Psoas muscle (tissue), 8 donors: ENCODE measurements around the gene CYP24A1. TPM values are rescaled to one million over a fixed set of nuclear protein-coding genes. Genes with fewer than 3 reads are reported as not detected.

Experiments
- ATAC-seq, 4 donors: fragments of 200-7000 bp; cut with Tn5 transposase; one replicate each; pipeline ENCODE4 v1.9.1; 2020; ENCODE audit warnings: moderate library complexity in 3 of 4, mild to moderate bottlenecking in 2 of 4
- DNase-seq, 2 donors: peaks; one replicate each; pipeline ENCODE4 v3.0.0-alpha.2; 2020
- H3K27ac ChIP-seq: fragments of 200-600 bp; one replicate; pipeline ENCODE4 v1.8.0; 2022
- H3K27me3 ChIP-seq, 3 donors: fragments of 200-600 bp in 1 of 3; one replicate each; pipeline versions ENCODE4 v1.6.1 to v1.8.0; 2013 to 2022; ENCODE audit warnings: low read length in 2 of 3, mild to moderate bottlenecking in 2 of 3, moderate library complexity in 1 of 3; ENCODE audit not compliant: insufficient read depth in 3 of 3
- H3K36me3 ChIP-seq, 2 donors: fragments of 200-600 bp in 1 of 2; one replicate each; pipeline versions ENCODE4 v1.6.1 to v1.8.0; 2013 to 2022; ENCODE audit warnings: low read depth in 1 of 2, mild to moderate bottlenecking in 1 of 2, moderate library complexity in 1 of 2; ENCODE audit not compliant: insufficient read depth in 1 of 2
- H3K4me1 ChIP-seq: fragments of 200-600 bp; one replicate; pipeline ENCODE4 v1.8.0; 2022
- H3K4me3 ChIP-seq: fragments of 200-600 bp; one replicate; pipeline ENCODE4 v1.8.0; 2022; ENCODE audit warnings: mild to moderate bottlenecking
- H3K9me3 ChIP-seq: fragments of 200-600 bp; one replicate; pipeline ENCODE4 v1.8.0; 2022
- WGBS, 3 donors: extraction: QIAGEN DNeasy Blood & Tissue Kit; methylation state at CpG; one replicate each; pipeline versions ENCODE4 v1.1.6 to v1.1.7; 2013; 5-methylcytosine and 5-hydroxymethylcytosine counted together
- intact Hi-C, 2 donors: fragments of 100-400 bp; cut with DNase I; formaldehyde crosslinking; loops; one replicate each; pipeline versions ENCODE4 v1.11.0 to v1.14.2; 2022
- long read RNA-seq, 2 donors: library from polyadenylated mRNA; unstranded; transcript quantifications; one replicate each; pipeline ENCODE4 v2.0.0, GENCODE V29; 2021
- polyA plus RNA-seq, 3 donors: library from polyadenylated mRNA; stranded (reverse); fragments of 200-250 nt; gene quantifications; one replicate each; pipeline ENCODE4 v1.2.3, GENCODE V29; 2013
- total RNA-seq, 4 donors: library from RNA; stranded (reverse); fragmentation: NEBNext Ultra II Directional in 2 of 4; extraction: Animal tissue kit (Norgen Biotek cat#: 25700) in 2 of 4; gene quantifications; one replicate each; pipeline versions ENCODE4 v1.2.1 to v1.2.4, GENCODE V29; 2021 to 2023
- TF ChIP-seq, protein P1 (sequence below): fragments of 200-600 bp; IDR thresholded peaks from one replicate; pipeline ENCODE4 v1.8.0; 2022; ENCODE audit warnings: antibody characterized with exemption
- donor health status: healthy with polysubstance abuse.
- donor health status: DM: no; HTN: no; CAD: no; lungs with moderate emphysema.
- donor health status: Bipolar disorder and iron deficiency.
- donor health status: healthy.
- donor health status: DM: yes; HTN: yes; CAD: no.
- donor health status: DM: no; HTN: no; CAD: no.
- donor health status: DM: no; HTN: no; CAD: no.
- donor health status: DM: yes; HTN: yes; CAD: no.

The CYP24A1 gene
- total RNA-seq: not detected
- polyA plus RNA-seq: under 1 TPM in 1 of 3 donors, not detected in 2; 0.03 TPM
- long read RNA-seq, donor 1: 0 reads
- long read RNA-seq, donor 2: 0 reads

DNA sequence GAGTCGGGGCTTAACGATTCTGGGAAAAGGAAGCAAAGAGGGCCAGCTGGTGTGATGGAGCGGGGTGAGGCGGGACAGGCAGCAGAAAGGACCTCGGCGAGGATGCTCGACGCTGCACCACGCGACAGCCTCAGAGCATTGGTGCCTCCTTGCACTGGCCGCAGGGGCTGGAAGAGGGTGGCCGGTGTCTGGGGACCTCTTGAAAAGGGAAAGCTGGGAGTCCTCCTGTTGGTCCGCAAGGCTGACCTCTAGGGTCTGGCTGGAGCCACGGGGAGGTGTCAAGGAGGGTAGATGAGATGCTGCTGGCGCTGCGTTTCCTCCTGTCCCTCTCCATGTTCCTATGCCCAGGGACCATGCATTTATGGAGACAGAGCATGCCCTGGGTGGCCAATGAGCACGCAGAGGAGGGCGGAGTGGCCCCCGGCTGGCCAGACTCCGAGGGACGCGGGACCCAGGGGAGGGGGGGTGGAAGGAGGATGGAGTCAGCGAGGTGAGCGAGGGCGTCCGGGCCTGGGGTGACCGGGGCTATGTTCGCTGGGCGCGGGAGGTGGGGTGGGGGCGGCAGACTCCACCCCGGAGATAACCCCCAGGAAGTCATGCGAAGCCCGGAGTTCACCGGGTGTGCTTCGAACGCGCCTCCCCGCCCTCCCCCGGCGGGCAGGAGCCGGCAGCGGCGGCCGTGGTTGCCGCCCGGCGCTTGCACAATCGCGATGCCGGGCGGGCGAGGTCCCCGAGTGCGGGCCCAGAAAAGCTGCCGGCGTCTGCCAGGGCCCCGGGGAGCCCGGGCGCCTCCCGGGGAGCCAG, at the start of gene CYP24A1:
CYP24A1 (minus strand) TSS at position 334 of the 804 bp plus-strand sequence. CDS start 407 bp downstream, outside the sequence.
- H3K27ac ChIP-seq: no peak within 1 kb of the TSS
- H3K36me3 ChIP-seq: no peaks in the 10 kb centered on the region
- ATAC-seq (no peak), DNase-seq (no peak)
- no peaks in the 10 kb centered on the region for H3K9me3 ChIP-seq
- 1 to 2% (median 1%) methylated on average over 46 to 61 of the region's 61 CpGs for WGBS, 3 donors
- H3K4me3 ChIP-seq: peak within 1 kb of the TSS; percentile 22
- H3K27me3 ChIP-seq: peaks cover 0 to 84% (median 15%) of the 10 kb centered on the region in 3 donors
- intact Hi-C loops: no loop called here
- TF ChIP-seq, protein P1, sequence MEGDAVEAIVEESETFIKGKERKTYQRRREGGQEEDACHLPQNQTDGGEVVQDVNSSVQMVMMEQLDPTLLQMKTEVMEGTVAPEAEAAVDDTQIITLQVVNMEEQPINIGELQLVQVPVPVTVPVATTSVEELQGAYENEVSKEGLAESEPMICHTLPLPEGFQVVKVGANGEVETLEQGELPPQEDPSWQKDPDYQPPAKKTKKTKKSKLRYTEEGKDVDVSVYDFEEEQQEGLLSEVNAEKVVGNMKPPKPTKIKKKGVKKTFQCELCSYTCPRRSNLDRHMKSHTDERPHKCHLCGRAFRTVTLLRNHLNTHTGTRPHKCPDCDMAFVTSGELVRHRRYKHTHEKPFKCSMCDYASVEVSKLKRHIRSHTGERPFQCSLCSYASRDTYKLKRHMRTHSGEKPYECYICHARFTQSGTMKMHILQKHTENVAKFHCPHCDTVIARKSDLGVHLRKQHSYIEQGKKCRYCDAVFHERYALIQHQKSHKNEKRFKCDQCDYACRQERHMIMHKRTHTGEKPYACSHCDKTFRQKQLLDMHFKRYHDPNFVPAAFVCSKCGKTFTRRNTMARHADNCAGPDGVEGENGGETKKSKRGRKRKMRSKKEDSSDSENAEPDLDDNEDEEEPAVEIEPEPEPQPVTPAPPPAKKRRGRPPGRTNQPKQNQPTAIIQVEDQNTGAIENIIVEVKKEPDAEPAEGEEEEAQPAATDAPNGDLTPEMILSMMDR: no peak
- no peaks in the 10 kb centered on the region for H3K4me1 ChIP-seq

GRCh38 chr20:54223285-54223684, 49.5 kb upstream of the CYP24A1 start:
- H3K27me3 ChIP-seq: no peaks in the 10 kb centered on the region
- H3K9me3 ChIP-seq: no peaks in the 10 kb centered on the region
- DNase-seq (no peak), ATAC-seq (no peak)
- H3K4me1 ChIP-seq: peaks cover 15% of the 10 kb centered on the region
- WGBS, 3 donors: 84 to 93% (median 85%) methylated on average over 5 of the region's 5 CpGs
- no peak overlapping the region for H3K4me3 ChIP-seq
- H3K27ac ChIP-seq: no peak overlapping the region
- H3K36me3 ChIP-seq: peaks cover 0 to 11% of the 10 kb centered on the region in 2 donors
- intact Hi-C loops: loop anchor here (5.0 to 10.0 kb wide), 2 partner anchors 252 to 424 kb away; partner anchors contain the start of gene DOK5 (in 1 of the 2)
- TF ChIP-seq, protein P1: no peak

GRCh38 chr20:54221996-54222890, 48.5 kb upstream of the CYP24A1 start:
- intact Hi-C loops: loop anchor here (2.0 to 10.0 kb wide), 3 partner anchors 253 to 425 kb away; partner anchors contain the start of gene DOK5 (in 1 of the 2)
- 40 to 49% (median 40%) methylated on average over 17 of the region's 17 CpGs for WGBS, 3 donors
- TF ChIP-seq, protein P1: no peak
- peaks cover 17% of the 10 kb centered on the region for H3K4me1 ChIP-seq
- no peaks in the 10 kb centered on the region for H3K27me3 ChIP-seq
- H3K4me3 ChIP-seq: no peak overlapping the region
- H3K9me3 ChIP-seq: no peaks in the 10 kb centered on the region
- H3K36me3 ChIP-seq: peaks cover 2 to 20% of the 10 kb centered on the region in 2 donors
- DNase-seq (no peak), ATAC-seq (peak; percentile 59 to 77 (median 70))
- H3K27ac ChIP-seq: no peak overlapping the region

DNA sequence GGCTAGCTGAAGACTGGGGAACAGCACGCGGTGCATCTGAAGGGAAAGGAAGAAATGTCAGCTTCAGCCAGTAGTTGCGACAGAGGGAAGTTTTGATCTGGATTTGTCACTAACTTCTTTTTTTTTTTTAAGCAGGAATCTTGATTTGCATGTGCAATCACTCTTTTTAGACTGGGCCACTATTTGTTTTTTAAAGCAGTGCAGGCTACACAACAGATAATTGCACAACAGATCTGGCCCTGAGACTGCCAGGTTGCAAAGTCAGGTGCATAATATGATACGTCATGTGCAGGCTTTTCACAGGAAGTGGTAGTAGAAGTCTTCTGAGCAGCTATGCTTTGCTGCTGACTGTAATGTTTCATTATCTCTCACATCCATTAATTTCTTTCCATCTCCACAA, 47.6 kb upstream of the CYP24A1 start:
- 73 to 82% (median 78%) methylated on average over 4 of the region's 4 CpGs for WGBS, 3 donors
- peak; percentile 70 to 78 (median 74) for ATAC-seq
- no peaks in the 10 kb centered on the region for H3K9me3 ChIP-seq
- H3K4me1 ChIP-seq: peaks cover 17% of the 10 kb centered on the region
- no peaks in the 10 kb centered on the region for H3K27me3 ChIP-seq
- intact Hi-C loops: loop anchor here (2.0 to 10.0 kb wide), 3 partner anchors 253 to 426 kb away; partner anchors contain the start of gene DOK5 (in 1 of the 2)
- H3K36me3 ChIP-seq: peaks cover 6 to 20% of the 10 kb centered on the region in 2 donors
- H3K27ac ChIP-seq: no peak overlapping the region
- TF ChIP-seq, protein P1: no peak
- DNase-seq: no peak
- H3K4me3 ChIP-seq: no peak overlapping the region
